Epidermal melanocyte (primary cell): Measurements from ENCODE around the gene MED14.

Experiments used
- DNase-seq: peaks from one replicate; pipeline ENCODE4 v3.0.0; 2011; ENCODE audit warnings: low spot score; ENCODE audit not compliant: insufficient read length

The MED14 gene

GRCh38 chrX:40729598-40730584 lies 5.5 kb downstream of the MED14 start:
- no peak for DNase-seq

- no peak for DNase-seq
Measured at GRCh38 chrX:40727581-40728252, 7.6 kb downstream of the MED14 start.

GRCh38 chrX:40727093-40727492 lies 8.2 kb downstream of the MED14 start:
- DNase-seq = no peak

GRCh38 chrX:40722930-40723329 lies 12.4 kb downstream of the MED14 start:
- no peak for DNase-seq

GRCh38 chrX:40721489-40722106 lies 13.7 kb downstream of the MED14 start:
- no peak for DNase-seq

GRCh38 chrX:40720792-40721191 lies 14.6 kb downstream of the MED14 start:
- no peak for DNase-seq

- no peak for DNase-seq
Measured at GRCh38 chrX:40720339-40720738, 15.0 kb downstream of the MED14 start.

- DNase-seq = no peak
Measured at GRCh38 chrX:40719731-40720130, 15.6 kb downstream of the MED14 start.

- DNase-seq = no peak
Measured at GRCh38 chrX:40719218-40719617, 16.1 kb downstream of the MED14 start.

GRCh38 chrX:40709395-40709794 lies 25.9 kb downstream of the MED14 start:
- no peak for DNase-seq

- DNase-seq = no peak
Measured at GRCh38 chrX:40705658-40706312, 29.6 kb downstream of the MED14 start.

- DNase-seq = no peak
Measured at GRCh38 chrX:40700640-40701342, 34.6 kb downstream of the MED14 start.

GRCh38 chrX:40698851-40699250 lies 36.5 kb downstream of the MED14 start:
- no peak for DNase-seq

- no peak for DNase-seq
Measured at GRCh38 chrX:40694802-40695201, 40.5 kb downstream of the MED14 start.

- no peak for DNase-seq
Measured at GRCh38 chrX:40688929-40689328, 46.4 kb downstream of the MED14 start.

- no peak for DNase-seq
Measured at GRCh38 chrX:40687169-40687568, 48.2 kb downstream of the MED14 start.

- DNase-seq = no peak
Measured at GRCh38 chrX:40685362-40685918, 49.9 kb downstream of the MED14 start.

GRCh38 chrX:40684092-40684491 lies 51.2 kb downstream of the MED14 start:
- no peak for DNase-seq

GRCh38 chrX:40683245-40683644 lies 52.1 kb downstream of the MED14 start:
- no peak for DNase-seq

GRCh38 chrX:40671126-40671525 lies 64.2 kb downstream of the MED14 start:
- no peak for DNase-seq
